ENCODE results near the gene TPCN2. TPM values are rescaled to one million over a fixed set of nuclear protein-coding genes. Genes with fewer than 3 reads are reported as not detected.

The TPCN2 gene
- total RNA-seq, 1 experiment from 2014 or later, result 16.3 TPM

DNA sequence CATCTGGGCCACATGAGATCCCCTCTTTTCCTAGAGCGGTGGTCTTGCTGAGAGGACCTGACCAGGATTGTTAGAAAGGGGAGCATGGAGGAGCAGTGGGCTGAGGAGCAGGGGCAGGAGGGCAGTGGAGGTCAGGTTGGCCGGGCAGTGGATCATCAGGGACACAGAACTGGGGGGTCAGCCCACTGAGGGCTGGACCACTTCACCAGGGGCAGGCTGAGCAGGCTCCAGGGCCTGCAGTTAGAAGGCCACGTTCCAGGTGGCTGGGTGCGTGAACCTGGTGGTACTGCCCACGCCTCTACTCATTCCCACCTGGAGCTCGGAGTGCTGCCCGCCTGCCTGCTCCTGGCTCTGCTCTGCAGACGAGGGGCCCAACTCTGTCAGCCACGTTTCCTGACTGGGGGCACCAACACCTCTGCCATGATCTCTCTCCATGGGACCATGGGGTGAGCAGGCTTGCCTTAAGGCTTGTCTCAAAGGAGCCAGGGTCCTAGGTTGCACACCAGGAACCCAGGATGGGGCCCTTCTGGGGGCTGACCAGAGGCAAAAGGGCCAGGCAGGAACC, 45.3 kb upstream of the TPCN2 start:
- no TSS peak for BruUV-seq (replicated peaks)
- intact Hi-C loops (cut with micrococcal nuclease), result no loop called here
- no peak overlapping the region for H3K27ac Mint-ChIP-seq (ENCODE audit: low read depth, unreplicated experiment)
- TF ChIP-seq, protein P1, sequence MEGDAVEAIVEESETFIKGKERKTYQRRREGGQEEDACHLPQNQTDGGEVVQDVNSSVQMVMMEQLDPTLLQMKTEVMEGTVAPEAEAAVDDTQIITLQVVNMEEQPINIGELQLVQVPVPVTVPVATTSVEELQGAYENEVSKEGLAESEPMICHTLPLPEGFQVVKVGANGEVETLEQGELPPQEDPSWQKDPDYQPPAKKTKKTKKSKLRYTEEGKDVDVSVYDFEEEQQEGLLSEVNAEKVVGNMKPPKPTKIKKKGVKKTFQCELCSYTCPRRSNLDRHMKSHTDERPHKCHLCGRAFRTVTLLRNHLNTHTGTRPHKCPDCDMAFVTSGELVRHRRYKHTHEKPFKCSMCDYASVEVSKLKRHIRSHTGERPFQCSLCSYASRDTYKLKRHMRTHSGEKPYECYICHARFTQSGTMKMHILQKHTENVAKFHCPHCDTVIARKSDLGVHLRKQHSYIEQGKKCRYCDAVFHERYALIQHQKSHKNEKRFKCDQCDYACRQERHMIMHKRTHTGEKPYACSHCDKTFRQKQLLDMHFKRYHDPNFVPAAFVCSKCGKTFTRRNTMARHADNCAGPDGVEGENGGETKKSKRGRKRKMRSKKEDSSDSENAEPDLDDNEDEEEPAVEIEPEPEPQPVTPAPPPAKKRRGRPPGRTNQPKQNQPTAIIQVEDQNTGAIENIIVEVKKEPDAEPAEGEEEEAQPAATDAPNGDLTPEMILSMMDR (IDR thresholded peaks at IDR 0.05; ENCODE audit: unreplicated experiment), result no peak
- POLR2A ChIA-PET, result no interaction called here
- H3K9me3 Mint-ChIP-seq (ENCODE audit: unreplicated experiment), result no peaks in the 10 kb centered on the region
- H3K27me3 Mint-ChIP-seq (ENCODE audit: insufficient read depth, unreplicated experiment), result no peaks in the 10 kb centered on the region
- H3K36me3 Mint-ChIP-seq (ENCODE audit: insufficient read depth, unreplicated experiment), result no peaks in the 10 kb centered on the region
- no peak overlapping the region for H3K4me3 Mint-ChIP-seq (ENCODE audit: unreplicated experiment)
- peaks cover 5% of the 10 kb centered on the region for H3K4me1 Mint-ChIP-seq (ENCODE audit: insufficient read depth, unreplicated experiment)
- CTCF ChIA-PET, result no interaction called here
- no peak for DNase-seq (ENCODE audit: unreplicated experiment)

DNA sequence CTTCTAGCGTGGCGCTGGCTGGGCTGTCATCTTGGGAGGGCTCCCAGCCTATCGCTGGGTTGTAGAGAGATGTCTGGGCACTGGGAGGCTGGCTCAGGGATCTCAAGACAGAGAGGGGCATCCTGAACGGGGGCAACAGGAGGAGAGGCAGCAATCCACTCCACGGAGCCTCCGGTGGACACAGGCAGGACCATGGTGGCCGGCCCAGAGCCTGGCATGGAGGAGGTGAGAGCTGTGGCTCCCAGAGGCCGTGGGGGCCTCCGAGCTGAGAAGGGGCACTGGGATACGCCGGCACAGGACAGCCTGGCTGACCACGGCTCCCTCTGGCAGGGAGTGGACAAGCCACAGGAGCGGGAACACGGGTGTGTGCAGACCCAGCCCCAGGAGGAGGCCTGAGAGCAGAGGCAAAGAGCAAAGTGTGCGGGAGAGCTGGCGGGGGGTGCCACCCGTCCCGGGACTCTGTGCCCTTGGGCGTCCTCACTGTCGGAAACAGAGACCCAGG, 44.8 kb upstream of the TPCN2 start:
- POLR2A ChIA-PET, result no interaction called here
- intact Hi-C loops (cut with micrococcal nuclease), result no loop called here
- peaks cover 10% of the 10 kb centered on the region for H3K4me1 Mint-ChIP-seq (ENCODE audit: insufficient read depth, unreplicated experiment)
- no TSS peak for BruUV-seq (replicated peaks)
- CTCF ChIA-PET, result no interaction called here
- no peak for DNase-seq (ENCODE audit: unreplicated experiment)
- H3K36me3 Mint-ChIP-seq (ENCODE audit: insufficient read depth, unreplicated experiment), result no peaks in the 10 kb centered on the region
- no peak overlapping the region for H3K4me3 Mint-ChIP-seq (ENCODE audit: unreplicated experiment)
- TF ChIP-seq, protein P1 (IDR thresholded peaks at IDR 0.05; ENCODE audit: unreplicated experiment), result no peak
- H3K27ac Mint-ChIP-seq (ENCODE audit: low read depth, unreplicated experiment), result no peak overlapping the region
- H3K9me3 Mint-ChIP-seq (ENCODE audit: unreplicated experiment), result no peaks in the 10 kb centered on the region
- H3K27me3 Mint-ChIP-seq (ENCODE audit: insufficient read depth, unreplicated experiment), result no peaks in the 10 kb centered on the region

DNA sequence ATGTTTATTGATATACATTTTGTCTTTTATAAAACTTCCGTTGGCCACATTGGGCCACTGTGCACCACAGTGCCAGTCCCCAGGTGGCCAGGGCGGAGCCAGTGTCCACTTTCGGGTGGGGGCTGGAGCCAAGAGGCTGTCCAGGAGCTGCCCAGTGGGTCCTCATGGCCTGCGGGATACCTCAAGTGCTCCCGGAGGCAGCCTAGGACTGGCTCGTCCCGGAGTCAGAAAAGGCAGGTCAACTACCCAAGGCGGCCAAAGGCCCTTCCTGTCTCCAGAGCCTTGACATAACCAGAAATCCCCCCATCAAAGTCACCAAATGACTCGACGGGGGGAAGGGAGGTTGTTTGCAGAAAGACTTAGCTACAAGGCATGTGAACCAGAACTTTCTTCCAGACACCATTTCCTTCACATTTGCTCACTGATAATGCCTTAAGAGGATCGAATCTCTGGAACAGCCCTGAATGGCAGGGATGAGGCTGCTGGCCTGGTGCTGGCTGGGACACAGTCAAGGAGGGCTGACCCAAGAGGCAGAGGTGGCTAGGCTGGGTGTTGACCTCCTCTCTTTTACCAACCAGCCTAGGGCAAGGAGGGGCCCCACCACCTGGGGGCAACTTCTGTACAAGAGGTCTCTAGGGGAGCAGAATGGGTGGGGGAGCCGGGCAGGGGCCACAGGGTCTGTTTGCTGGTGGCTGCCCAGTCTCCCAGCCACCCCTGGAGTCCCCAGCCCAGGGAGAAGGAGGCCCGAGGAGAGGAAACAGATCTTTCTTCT, 44.1 kb upstream of the TPCN2 start:
- Mint-ChIP-seq H3K4me1 (ENCODE audit: insufficient read depth, unreplicated experiment) (peaks cover 14% of the 10 kb centered on the region), H3K27me3 (ENCODE audit: insufficient read depth, unreplicated experiment) (no peaks in the 10 kb centered on the region), H3K9me3 (ENCODE audit: unreplicated experiment) (no peaks in the 10 kb centered on the region), H3K36me3 (ENCODE audit: insufficient read depth, unreplicated experiment) (no peaks in the 10 kb centered on the region), H3K4me3 (ENCODE audit: unreplicated experiment) (no peak overlapping the region), H3K27ac (ENCODE audit: low read depth, unreplicated experiment) (no peak overlapping the region)
- TF ChIP-seq, protein P1 (IDR thresholded peaks at IDR 0.05; ENCODE audit: unreplicated experiment), result no peak
- POLR2A ChIA-PET, result no interaction called here
- DNase-seq (ENCODE audit: unreplicated experiment), result no peak
- intact Hi-C loops (cut with micrococcal nuclease), result no loop called here
- CTCF ChIA-PET, result no interaction called here
- no TSS peak for BruUV-seq (replicated peaks)

DNA sequence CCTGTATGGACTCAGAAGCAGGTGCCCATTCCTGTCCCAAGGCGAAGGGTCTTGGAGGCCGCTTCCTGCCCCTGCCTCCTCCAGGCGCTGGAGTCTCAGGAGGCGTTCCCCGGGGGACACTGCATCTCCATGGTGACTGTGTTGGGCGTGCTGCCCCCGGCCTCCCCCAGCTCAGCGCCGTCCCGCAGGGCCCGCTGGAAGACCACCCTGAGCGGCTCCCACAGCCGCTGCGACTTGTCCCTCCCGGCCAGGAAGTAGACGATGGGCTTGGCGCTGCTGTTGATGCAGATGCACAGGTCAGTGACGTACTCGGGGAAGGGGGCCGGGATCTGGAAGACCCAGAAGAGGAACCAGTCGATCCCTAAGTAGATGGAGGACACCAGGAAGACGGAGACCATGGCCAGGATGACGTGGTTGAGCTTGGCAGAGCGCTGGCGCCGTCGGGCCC, 43.5 kb upstream of the TPCN2 start:
- no peaks in the 10 kb centered on the region for H3K36me3 Mint-ChIP-seq (ENCODE audit: insufficient read depth, unreplicated experiment)
- CTCF ChIA-PET, result no interaction called here
- no TSS peak for BruUV-seq (replicated peaks)
- no peaks in the 10 kb centered on the region for H3K9me3 Mint-ChIP-seq (ENCODE audit: unreplicated experiment)
- TF ChIP-seq, protein P1 (IDR thresholded peaks at IDR 0.05; ENCODE audit: unreplicated experiment), result no peak
- no peaks in the 10 kb centered on the region for H3K27me3 Mint-ChIP-seq (ENCODE audit: insufficient read depth, unreplicated experiment)
- H3K27ac Mint-ChIP-seq (ENCODE audit: low read depth, unreplicated experiment), result no peak overlapping the region
- no peak overlapping the region for H3K4me3 Mint-ChIP-seq (ENCODE audit: unreplicated experiment)
- intact Hi-C loops (cut with micrococcal nuclease), result no loop called here
- DNase-seq (ENCODE audit: unreplicated experiment), result no peak
- POLR2A ChIA-PET, result no interaction called here
- peaks cover 14% of the 10 kb centered on the region for H3K4me1 Mint-ChIP-seq (ENCODE audit: insufficient read depth, unreplicated experiment)

Measured in MCF 10A (cell line).